GM12878 (cell line): ENCODE measurements around the gene BCAS3. TPM values are rescaled to one million over a fixed set of nuclear protein-coding genes. Genes with fewer than 3 reads are reported as not detected.

Source experiments
- ATAC-seq: fragments of 200-7000 bp; cut with Tn5 transposase; 3 replicates; pipeline ENCODE4 v1.9.1; 2020; ENCODE audit warnings: mild to moderate bottlenecking, moderate library complexity
- BruUV-seq: library from RNA; stranded (reverse); fragments of 400-500 nt; replicated peaks from 2 replicates; lab custom pipeline; 2021; lab: Mats Ljungman, UMichigan
- CTCF ChIA-PET: fragments of 300-600 bp; sonication (Branson Sonifier 250); formaldehyde crosslinking; extraction: SDS; loops from one replicate; lab custom pipeline; 2021; ENCODE audit warnings: inconsistent platforms; lab: Yijun Ruan, JAX
- POLR2A ChIA-PET: fragments of 350-600 bp; formaldehyde crosslinking; extraction: SDS; loops from one replicate; lab custom pipeline; 2021; ENCODE audit warnings: inconsistent platforms; lab: Charles Lee
- RAD21 ChIA-PET: fragments of 300-600 bp; sonication (Branson Sonifier 250); formaldehyde crosslinking; loops from one replicate; lab custom pipeline; 2023; ENCODE audit warnings: antibody characterized with exemption; ENCODE audit not compliant: unreplicated experiment; lab: Charles Lee
- SMC1A ChIA-PET: fragments of 300-600 bp; sonication (Branson Sonifier 250); formaldehyde crosslinking; loops from one replicate; lab custom pipeline; 2023; ENCODE audit not compliant: unreplicated experiment, uncharacterized antibody; lab: Charles Lee
- DNase-seq: peaks from one replicate; pipeline ENCODE4 v3.0.0-alpha.2; 2011; ENCODE audit warnings: low read depth, low spot score
- FAIRE-seq: peaks from 3 replicates; lab custom pipeline; 2011; peaks lifted over from hg19 to GRCh38; lab: Jason Lieb, UNC
- H2AFZ ChIP-seq: 2 replicates; pipeline ENCODE4 v1.6.0; 2011; ENCODE audit warnings: low read depth, low read length, control low read depth; ENCODE audit not compliant: control insufficient read depth
- H3K27ac ChIP-seq: 2 replicates; pipeline ENCODE4 v1.5.1; 2011; ENCODE audit warnings: control low read depth; ENCODE audit not compliant: control insufficient read depth, insufficient read depth
- H3K27me3 ChIP-seq, 2 experiments: replicated peaks in 1 of 2; 2 replicates each; pipeline versions ENCODE4 v1.6.0 to v1.6.1; 2011; ENCODE audit warnings: low read length in 1 of 2; ENCODE audit not compliant: control insufficient read depth in 2 of 2, insufficient read depth in 2 of 2
- H3K36me3 ChIP-seq, 2 experiments: 2 replicates each; pipeline ENCODE4 v1.5.1; 2011; ENCODE audit warnings: low read length in 1 of 2; ENCODE audit not compliant: control insufficient read depth in 2 of 2, insufficient read depth in 2 of 2
- H3K4me1 ChIP-seq: 2 replicates; pipeline ENCODE4 v1.6.1; 2011; ENCODE audit warnings: mild to moderate bottlenecking, low read length, moderate library complexity, mixed read lengths; ENCODE audit not compliant: control insufficient read depth, insufficient read depth
- H3K4me2 ChIP-seq: 2 replicates; pipeline ENCODE4 v1.6.0; 2011; ENCODE audit warnings: control low read depth; ENCODE audit not compliant: control insufficient read depth, insufficient read depth
- H3K4me3 ChIP-seq: fragments of 200-600 bp; sonication (generic); 2 replicates; pipeline ENCODE4 v1.5.1; 2016
- H3K79me2 ChIP-seq: 2 replicates; pipeline ENCODE4 v1.6.0; 2011; ENCODE audit warnings: low read length; ENCODE audit not compliant: control insufficient read depth, insufficient read depth
- H3K9ac ChIP-seq: 2 replicates; pipeline ENCODE4 v1.8.0; 2011; ENCODE audit warnings: low read length, control low read depth, mixed read lengths; ENCODE audit not compliant: control insufficient read depth, insufficient read depth
- H3K9me3 ChIP-seq: replicated peaks from 3 replicates; pipeline ENCODE4 v1.5.1; 2011; ENCODE audit warnings: mild to moderate bottlenecking, low read length; ENCODE audit not compliant: control insufficient read depth, insufficient read depth
- H4K20me1 ChIP-seq: 2 replicates; pipeline ENCODE4 v1.6.0; 2011; ENCODE audit not compliant: control insufficient read depth, insufficient read depth
- EED ChIP-seq: sonication (generic); IDR thresholded peaks from 2 replicates; pipeline ENCODE4 v1.6.1; 2016; ENCODE audit warnings: antibody characterized with exemption, low read depth
- FOXK2 ChIP-seq: fragments of 450-650 bp; IDR thresholded peaks from 2 replicates; pipeline ENCODE4 v1.6.1; 2017; ENCODE audit warnings: mild to moderate bottlenecking, moderate library complexity
- MAX ChIP-seq: IDR thresholded peaks from 2 replicates; pipeline ENCODE4 v1.6.1; 2012; ENCODE audit warnings: low read depth, low read length, improper control_type of control experiment
- NR2C2 ChIP-seq: IDR thresholded peaks from 2 replicates; pipeline ENCODE4 v1.6.1; 2011; ENCODE audit warnings: borderline replicate concordance, low read depth; ENCODE audit not compliant: control insufficient read depth, insufficient read length
- PML ChIP-seq: IDR thresholded peaks from 2 replicates; pipeline ENCODE4 v1.6.1; 2012; ENCODE audit warnings: low read length, inconsistent platforms
- in situ Hi-C: fragments of 300-500 bp; cut with MboI; formaldehyde crosslinking; loops from 9 replicates; pipeline ENCODE4 v1.14.3; 2018; ENCODE audit warnings: mixed read lengths
- intact Hi-C: fragments of 100-400 bp; cut with micrococcal nuclease; formaldehyde crosslinking; loops from one replicate; pipeline ENCODE4 v1.14.2; 2022; ENCODE audit not compliant: unreplicated experiment
- polyA plus RNA-seq, 11 experiments: library from polyadenylated mRNA; depleted of rRNA in 4 of 11; unstranded in 6 of 11; stranded (reverse) in 5 of 11; fragments of >200 nt; fragmentation: Nextera tagmentation in 4 of 11; fragmentation: Illumina TruSeq in 1 of 11; extraction: Ambion mirVana in 4 of 11; extraction: Trizol in 1 of 11; gene quantifications; 1 replicate in 1 of 11; 2 replicates in 10 of 11; pipeline versions ENCODE4 v1.2.1 to v1.2.3, GENCODE V29; 2011 to 2016; ENCODE audit warnings: inconsistent platforms in 2 of 11, missing spikeins in 2 of 11, low read depth in 1 of 11
- total RNA-seq, 4 experiments: library from RNA; depleted of rRNA in 3 of 4; stranded (reverse); fragments of >200 nt in 3 of 4; fragmentation: Illumina TruSeq in 1 of 4; extraction: Trizol in 1 of 4; gene quantifications; 2 replicates each; pipeline versions ENCODE4 v1.2.1 to v1.2.3, GENCODE V29; 2013 to 2021
- TF ChIP-seq, protein P1 (sequence below): IDR thresholded peaks from 2 replicates; pipeline ENCODE4 v1.6.1; 2011; ENCODE audit warnings: borderline replicate concordance, low read depth, mild to moderate bottlenecking, moderate library complexity, low read length; ENCODE audit not compliant: insufficient read depth, poor library complexity, severe bottlenecking

The BCAS3 gene
- total and polyA plus RNA-seq, 10 of the 15 experiments (the other 5 are each of a cell fraction or from before 2014, with no cell fraction given): 2.1 to 11.0 (median 6.6) TPM

- no peak overlapping the region for H3K4me2 ChIP-seq
- FAIRE-seq (no peak), DNase-seq (no peak), ATAC-seq (no peak)
- intact Hi-C loops: no loop called here
- in situ Hi-C loops: no loop called here
- H4K20me1 ChIP-seq: no peaks in the 10 kb centered on the region
- H3K4me3 ChIP-seq: no peak overlapping the region
- CTCF ChIA-PET: no interaction called here
- no peaks in the 10 kb centered on the region for H3K27me3 ChIP-seq
- POLR2A ChIA-PET: no interaction called here
- TF ChIP-seq NR2C2: no peak
- TF ChIP-seq FOXK2: no peak
- no peak for TF ChIP-seq MAX
- TF ChIP-seq, protein P1, sequence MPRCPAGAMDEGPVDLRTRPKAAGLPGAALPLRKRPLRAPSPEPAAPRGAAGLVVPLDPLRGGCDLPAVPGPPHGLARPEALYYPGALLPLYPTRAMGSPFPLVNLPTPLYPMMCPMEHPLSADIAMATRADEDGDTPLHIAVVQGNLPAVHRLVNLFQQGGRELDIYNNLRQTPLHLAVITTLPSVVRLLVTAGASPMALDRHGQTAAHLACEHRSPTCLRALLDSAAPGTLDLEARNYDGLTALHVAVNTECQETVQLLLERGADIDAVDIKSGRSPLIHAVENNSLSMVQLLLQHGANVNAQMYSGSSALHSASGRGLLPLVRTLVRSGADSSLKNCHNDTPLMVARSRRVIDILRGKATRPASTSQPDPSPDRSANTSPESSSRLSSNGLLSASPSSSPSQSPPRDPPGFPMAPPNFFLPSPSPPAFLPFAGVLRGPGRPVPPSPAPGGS: no peak
- no peak for TF ChIP-seq PML
- TF ChIP-seq EED: no peak
- no TSS peak for BruUV-seq
- H3K4me1 ChIP-seq: no peaks in the 10 kb centered on the region
- H3K36me3 ChIP-seq: no peaks in the 10 kb centered on the region
- SMC1A ChIA-PET: interaction anchor here (0.6 to 0.7 kb wide), 2 partner anchors 13 to 278 kb away, joined by 3 read pairs; no protein-coding TSS in a partner anchor
- RAD21 ChIA-PET: no interaction called here
- no peak overlapping the region for H3K27ac ChIP-seq
- H3K9me3 ChIP-seq: no peaks in the 10 kb centered on the region
- no peak overlapping the region for H3K9ac ChIP-seq
- H3K79me2 ChIP-seq: no peaks in the 10 kb centered on the region
- no peak overlapping the region for H2AFZ ChIP-seq
Measured at GRCh38 chr17:60995680-60996079, 318.0 kb downstream of the BCAS3 start.
